OCI-LY1 (cell line): ENCODE measurements around the gene PPP1R11.

Experiments
- H2AFZ ChIP-seq: fragments of 200-600 bp; sonication (generic), shearing (Covaris generic); 2 replicates; pipeline ENCODE4 v1.6.0; 2014; ENCODE audit warnings: antibody characterized with exemption, mild to moderate bottlenecking, low read length
- H3F3A ChIP-seq: fragments of 200-600 bp; sonication (generic), shearing (Covaris generic); 2 replicates; pipeline ENCODE4 v1.6.0; 2014; ENCODE audit warnings: mild to moderate bottlenecking, antibody characterized with exemption, low read length, moderate library complexity; ENCODE audit not compliant: insufficient read depth
- H3K27ac ChIP-seq: fragments of 200-600 bp; sonication (generic); 2 replicates; pipeline ENCODE4 v1.5.1; 2014; ENCODE audit warnings: low read length, mixed run types, mild to moderate bottlenecking, low read depth; ENCODE audit not compliant: poor library complexity, severe bottlenecking
- H3K27me3 ChIP-seq: fragments of 200-600 bp; sonication (generic); 2 replicates; pipeline ENCODE4 v1.6.0; 2014; ENCODE audit warnings: antibody characterized with exemption, mild to moderate bottlenecking, low read length, moderate library complexity; ENCODE audit not compliant: insufficient read depth
- H3K36me3 ChIP-seq: fragments of 200-600 bp; sonication (generic); 2 replicates; pipeline ENCODE4 v1.6.1; 2014; ENCODE audit warnings: mild to moderate bottlenecking, antibody characterized with exemption, low read length, moderate library complexity, mixed read lengths; ENCODE audit not compliant: insufficient read depth
- H3K4me1 ChIP-seq: fragments of 200-600 bp; sonication (generic); 2 replicates; pipeline ENCODE4 v1.5.1; 2014; ENCODE audit warnings: mild to moderate bottlenecking, low read length, moderate library complexity; ENCODE audit not compliant: insufficient read depth, severe bottlenecking
- H3K4me2 ChIP-seq: fragments of 200-600 bp; sonication (generic), shearing (Covaris generic); 2 replicates; pipeline ENCODE4 v1.6.1; 2014; ENCODE audit warnings: low read length
- H3K4me3 ChIP-seq: fragments of 200-600 bp; sonication (generic); 2 replicates; pipeline ENCODE4 v1.5.1; 2014; ENCODE audit warnings: low read length, low read depth, mild to moderate bottlenecking, mixed read lengths; ENCODE audit not compliant: poor library complexity, severe bottlenecking
- H3K79me2 ChIP-seq: fragments of 200-600 bp; shearing (Covaris generic); 2 replicates; pipeline ENCODE4 v1.6.1; 2016; ENCODE audit warnings: mixed run types, low read length, mixed read lengths; ENCODE audit not compliant: insufficient read depth
- H3K9ac ChIP-seq: fragments of 200-600 bp; sonication (generic), shearing (Covaris generic); 2 replicates; pipeline ENCODE4 v1.6.1; 2014; ENCODE audit warnings: mild to moderate bottlenecking, low read length, mixed read lengths
- H3K9me2 ChIP-seq: fragments of 200-600 bp; sonication (generic), shearing (Covaris generic); 2 replicates; pipeline ENCODE4 v1.6.1; 2014; ENCODE audit warnings: low read depth, mild to moderate bottlenecking, low read length, mixed read lengths
- H3K9me3 ChIP-seq: fragments of 200-600 bp; shearing (Covaris generic); 2 replicates; pipeline ENCODE4 v1.6.1; 2014; ENCODE audit warnings: low read length, mixed read lengths
- H4K20me1 ChIP-seq: fragments of 200-600 bp; sonication (generic), shearing (Covaris generic); 2 replicates; pipeline ENCODE4 v1.6.0; 2016; ENCODE audit warnings: mild to moderate bottlenecking, low read length; ENCODE audit not compliant: insufficient read depth
- EZH2 ChIP-seq: fragments of 200-600 bp; sonication (generic), shearing (Covaris generic); IDR thresholded peaks from 2 replicates; pipeline ENCODE4 v1.8.0; 2017; ENCODE audit warnings: borderline replicate concordance, mixed run types, mild to moderate bottlenecking, antibody characterized with exemption, low read length, moderate library complexity, mixed read lengths
- TF ChIP-seq, protein P1 (sequence below): fragments of 200-600 bp; sonication (generic), shearing (Covaris generic); IDR thresholded peaks from 2 replicates; pipeline ENCODE4 v1.5.1; 2017; ENCODE audit warnings: mild to moderate bottlenecking, antibody characterized with exemption, low read length, moderate library complexity, mixed read lengths

The PPP1R11 gene

DNA sequence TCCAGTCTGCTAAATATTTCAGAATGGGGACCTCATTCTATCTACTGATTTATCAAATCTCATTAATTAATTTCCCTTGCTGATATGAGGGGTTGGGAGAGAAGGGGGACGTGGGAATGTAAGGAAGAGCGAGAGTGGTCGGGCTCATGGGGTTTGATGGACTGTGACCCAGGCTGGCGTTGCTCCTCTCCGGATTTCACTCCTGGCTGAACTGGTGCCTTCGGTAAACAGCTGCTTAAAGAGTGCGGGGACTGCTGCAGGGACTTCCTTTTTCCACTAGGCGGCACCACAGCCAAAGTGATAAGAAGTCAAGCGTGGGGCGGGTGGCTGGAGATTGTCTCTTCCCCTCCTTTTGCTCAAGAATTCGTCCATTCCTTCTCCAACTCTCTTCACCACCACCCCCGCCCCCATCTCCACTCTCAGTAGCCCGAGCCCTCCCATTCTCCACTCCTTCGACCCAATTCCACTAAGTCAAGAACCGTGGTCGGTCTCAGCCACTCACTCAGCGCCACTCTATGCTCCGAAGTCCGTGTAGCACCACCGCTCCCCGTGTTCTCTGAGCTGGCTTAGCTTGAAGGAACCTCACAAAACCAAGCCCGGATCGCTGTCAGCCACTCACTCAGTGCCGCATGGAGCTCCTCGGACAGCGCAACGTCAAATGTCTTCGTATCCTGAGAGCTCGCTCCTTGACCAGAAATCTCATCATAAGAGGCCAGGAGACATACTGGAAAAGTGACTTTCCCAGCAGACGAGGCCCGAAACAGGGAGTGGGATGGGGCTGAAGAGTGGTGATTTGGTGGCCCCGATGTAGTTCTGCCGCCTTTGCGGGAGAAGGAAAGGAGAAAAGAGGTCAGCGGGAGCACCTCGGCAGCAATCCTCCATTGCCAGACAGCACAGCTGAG, 36.2 kb downstream of the PPP1R11 start:
- peak overlapping the region; percentile 54; the same call in 1 of the 2 replicates for H2AFZ ChIP-seq
- H3F3A ChIP-seq, result no peaks in the 10 kb centered on the region
- H3K4me3 ChIP-seq, result peak overlapping the region; percentile 59
- no peaks in the 10 kb centered on the region for H3K36me3 ChIP-seq
- no peaks in the 10 kb centered on the region for H3K9me3 ChIP-seq
- H3K4me1 ChIP-seq, result peaks cover 31% of the 10 kb centered on the region
- TF ChIP-seq, protein P1, sequence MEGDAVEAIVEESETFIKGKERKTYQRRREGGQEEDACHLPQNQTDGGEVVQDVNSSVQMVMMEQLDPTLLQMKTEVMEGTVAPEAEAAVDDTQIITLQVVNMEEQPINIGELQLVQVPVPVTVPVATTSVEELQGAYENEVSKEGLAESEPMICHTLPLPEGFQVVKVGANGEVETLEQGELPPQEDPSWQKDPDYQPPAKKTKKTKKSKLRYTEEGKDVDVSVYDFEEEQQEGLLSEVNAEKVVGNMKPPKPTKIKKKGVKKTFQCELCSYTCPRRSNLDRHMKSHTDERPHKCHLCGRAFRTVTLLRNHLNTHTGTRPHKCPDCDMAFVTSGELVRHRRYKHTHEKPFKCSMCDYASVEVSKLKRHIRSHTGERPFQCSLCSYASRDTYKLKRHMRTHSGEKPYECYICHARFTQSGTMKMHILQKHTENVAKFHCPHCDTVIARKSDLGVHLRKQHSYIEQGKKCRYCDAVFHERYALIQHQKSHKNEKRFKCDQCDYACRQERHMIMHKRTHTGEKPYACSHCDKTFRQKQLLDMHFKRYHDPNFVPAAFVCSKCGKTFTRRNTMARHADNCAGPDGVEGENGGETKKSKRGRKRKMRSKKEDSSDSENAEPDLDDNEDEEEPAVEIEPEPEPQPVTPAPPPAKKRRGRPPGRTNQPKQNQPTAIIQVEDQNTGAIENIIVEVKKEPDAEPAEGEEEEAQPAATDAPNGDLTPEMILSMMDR, result peak; percentile 91
- TF ChIP-seq EZH2, result no peak
- no peaks in the 10 kb centered on the region for H4K20me1 ChIP-seq
- peak overlapping the region; percentile 58; the same call in 1 of the 2 replicates for H3K9ac ChIP-seq
- peak overlapping the region; percentile 88 for H3K4me2 ChIP-seq
- no peaks in the 10 kb centered on the region for H3K79me2 ChIP-seq
- no peaks in the 10 kb centered on the region; the same call in 1 of the 2 replicates for H3K27me3 ChIP-seq
- no peaks in the 10 kb centered on the region for H3K9me2 ChIP-seq
- H3K27ac ChIP-seq, result peak overlapping the region; percentile 4

DNA sequence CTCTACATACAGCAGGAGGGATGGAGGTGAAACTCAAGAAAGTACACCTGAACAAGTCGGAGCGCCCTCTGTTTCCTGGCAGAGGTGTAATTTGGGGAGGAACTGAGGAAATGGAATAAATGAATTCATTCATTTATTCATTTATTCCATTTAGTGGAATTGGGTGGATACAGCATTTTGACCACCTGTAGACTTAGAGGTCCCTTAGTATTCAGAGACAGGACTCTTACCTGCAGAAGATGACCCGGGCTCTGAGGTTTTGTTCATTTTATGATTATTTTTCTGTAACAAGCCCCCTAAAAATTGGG, 36.8 kb downstream of the PPP1R11 start:
- Histone ChIP-seq H3K79me2 (no peaks in the 10 kb centered on the region), H4K20me1 (no peaks in the 10 kb centered on the region), H3K27me3 (no peaks in the 10 kb centered on the region; the same call in 1 of the 2 replicates), H3K9me3 (no peaks in the 10 kb centered on the region), H3K4me2 (peak overlapping the region; percentile 88), H3K4me3 (peak overlapping the region; percentile 59), H3K4me1 (peaks cover 30% of the 10 kb centered on the region), H3F3A (no peaks in the 10 kb centered on the region), H3K36me3 (no peaks in the 10 kb centered on the region), H3K27ac (no peak overlapping the region), H2AFZ (no peak overlapping the region), H3K9me2 (no peaks in the 10 kb centered on the region), H3K9ac (no peak overlapping the region; the same call in 1 of the 2 replicates)
- TF ChIP-seq, protein P1, result no peak

DNA sequence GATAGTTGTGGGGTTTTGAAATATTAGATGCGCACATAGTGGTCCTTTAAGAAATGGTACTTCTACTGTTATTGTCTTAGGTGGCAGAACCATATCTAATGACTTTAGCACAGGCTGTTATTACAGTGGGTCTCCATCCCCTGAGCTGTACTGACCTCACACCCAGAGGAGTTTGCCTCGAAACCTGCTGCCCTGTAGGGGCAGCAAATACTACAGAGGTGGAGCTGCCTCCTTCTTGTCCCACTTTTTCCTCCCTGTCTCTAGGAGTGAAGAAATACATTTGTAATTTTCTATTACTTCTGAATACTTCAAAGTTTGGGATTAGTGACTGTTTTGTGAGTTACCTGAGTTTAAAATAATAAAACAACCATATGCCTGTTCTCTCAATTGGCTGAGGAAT, 37.7 kb downstream of the PPP1R11 start:
- Histone ChIP-seq H3K9me3 (no peaks in the 10 kb centered on the region), H3K4me1 (peaks cover 30% of the 10 kb centered on the region), H3F3A (no peaks in the 10 kb centered on the region), H3K4me3 (no peak overlapping the region), H3K36me3 (no peaks in the 10 kb centered on the region), H3K9me2 (no peaks in the 10 kb centered on the region), H3K4me2 (no peak overlapping the region), H4K20me1 (no peaks in the 10 kb centered on the region), H2AFZ (no peak overlapping the region), H3K79me2 (no peaks in the 10 kb centered on the region), H3K27ac (no peak overlapping the region), H3K9ac (no peak overlapping the region), H3K27me3 (no peaks in the 10 kb centered on the region; the same call in 1 of the 2 replicates)
- TF ChIP-seq, protein P1, result no peak
- no peak for TF ChIP-seq EZH2
